Retinal pigment epithelial cell (primary cell): ENCODE results near the gene EEPD1.

Experiments
- DNase-seq: peaks from one replicate; pipeline ENCODE4 v3.0.0-alpha.2; 2010; ENCODE audit warnings: low read depth
- H3K4me3 ChIP-seq: 2 replicates; pipeline ENCODE4 v1.5.1; 2011; ENCODE audit warnings: mild to moderate bottlenecking, low read length, control low read depth, moderate library complexity
- TF ChIP-seq, protein P1 (sequence below): conservative IDR thresholded peaks from 2 replicates; pipeline ENCODE4 v1.5.1; 2011; ENCODE audit warnings: low read depth, low read length, control low read depth, inconsistent platforms

The EEPD1 gene

GRCh38 chr7:36298106-36298505 lies 145.1 kb downstream of the EEPD1 start:
- H3K4me3 ChIP-seq = no peak overlapping the region
- TF ChIP-seq, protein P1, sequence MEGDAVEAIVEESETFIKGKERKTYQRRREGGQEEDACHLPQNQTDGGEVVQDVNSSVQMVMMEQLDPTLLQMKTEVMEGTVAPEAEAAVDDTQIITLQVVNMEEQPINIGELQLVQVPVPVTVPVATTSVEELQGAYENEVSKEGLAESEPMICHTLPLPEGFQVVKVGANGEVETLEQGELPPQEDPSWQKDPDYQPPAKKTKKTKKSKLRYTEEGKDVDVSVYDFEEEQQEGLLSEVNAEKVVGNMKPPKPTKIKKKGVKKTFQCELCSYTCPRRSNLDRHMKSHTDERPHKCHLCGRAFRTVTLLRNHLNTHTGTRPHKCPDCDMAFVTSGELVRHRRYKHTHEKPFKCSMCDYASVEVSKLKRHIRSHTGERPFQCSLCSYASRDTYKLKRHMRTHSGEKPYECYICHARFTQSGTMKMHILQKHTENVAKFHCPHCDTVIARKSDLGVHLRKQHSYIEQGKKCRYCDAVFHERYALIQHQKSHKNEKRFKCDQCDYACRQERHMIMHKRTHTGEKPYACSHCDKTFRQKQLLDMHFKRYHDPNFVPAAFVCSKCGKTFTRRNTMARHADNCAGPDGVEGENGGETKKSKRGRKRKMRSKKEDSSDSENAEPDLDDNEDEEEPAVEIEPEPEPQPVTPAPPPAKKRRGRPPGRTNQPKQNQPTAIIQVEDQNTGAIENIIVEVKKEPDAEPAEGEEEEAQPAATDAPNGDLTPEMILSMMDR = no peak
- no peak for DNase-seq

DNA sequence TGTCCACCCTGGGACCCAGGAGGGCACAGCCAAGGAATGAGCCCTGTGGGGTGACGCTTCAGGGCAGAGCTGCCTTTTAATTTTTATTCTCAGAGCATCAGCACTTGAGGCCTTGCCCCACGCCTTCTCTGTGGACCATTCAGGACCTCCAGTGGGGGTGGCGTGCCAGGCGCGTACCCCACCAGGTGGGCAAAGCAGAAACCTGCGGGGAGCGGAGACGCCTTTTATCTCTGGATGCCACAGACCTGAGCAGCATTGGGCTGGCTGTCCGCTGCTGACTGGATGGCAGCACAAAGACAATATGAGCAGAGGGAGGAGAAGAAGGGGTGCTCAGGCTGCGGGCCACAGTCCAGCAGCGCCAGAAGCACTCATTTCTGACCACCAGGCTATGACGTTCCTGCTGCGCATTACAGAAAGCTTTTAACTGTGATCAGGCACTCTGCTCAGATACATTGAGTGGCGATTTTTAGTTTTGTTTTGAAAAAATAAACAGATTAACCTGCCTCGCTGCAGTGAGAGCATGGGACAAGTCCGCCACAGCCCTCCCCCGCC lies 146.2 kb downstream of the EEPD1 start:
- no peak overlapping the region for H3K4me3 ChIP-seq
- no peak for DNase-seq
- TF ChIP-seq, protein P1 = no peak

GRCh38 chr7:36299823-36300341 lies 146.8 kb downstream of the EEPD1 start:
- no peak overlapping the region for H3K4me3 ChIP-seq
- no peak for DNase-seq
- TF ChIP-seq, protein P1 = no peak

GRCh38 chr7:36300696-36301350 lies 147.8 kb downstream of the EEPD1 start:
- no peak for DNase-seq
- TF ChIP-seq, protein P1 = no peak
- H3K4me3 ChIP-seq = no peak overlapping the region

GRCh38 chr7:36301914-36302771 lies 149.1 kb downstream of the EEPD1 start:
- DNase-seq = no peak
- TF ChIP-seq, protein P1 = no peak
- no peak overlapping the region for H3K4me3 ChIP-seq

GRCh38 chr7:36303202-36304098 lies 150.4 kb downstream of the EEPD1 start:
- peak; percentile 71 for DNase-seq
- H3K4me3 ChIP-seq = no peak overlapping the region
- TF ChIP-seq, protein P1 = no peak
